Loucy (cell line): ENCODE data around the gene ASTN2.

Experiments
- H2AFZ ChIP-seq: fragments of 200-600 bp; sonication (generic); 2 replicates; pipeline ENCODE4 v1.6.0; 2016; ENCODE audit warnings: antibody characterized with exemption, mild to moderate bottlenecking, low read length, moderate library complexity
- H3F3A ChIP-seq: fragments of 200-600 bp; 2 replicates; pipeline ENCODE4 v1.6.0; 2016; ENCODE audit warnings: antibody characterized with exemption, low read depth, mild to moderate bottlenecking
- H3K27me3 ChIP-seq: fragments of 200-600 bp; sonication (generic); 2 replicates; pipeline ENCODE4 v1.6.1; 2014; ENCODE audit warnings: low read length, mild to moderate bottlenecking; ENCODE audit not compliant: insufficient read depth, poor library complexity, severe bottlenecking
- H3K36me3 ChIP-seq: fragments of 200-600 bp; sonication (generic); 2 replicates; pipeline ENCODE4 v1.6.1; 2016; ENCODE audit warnings: low read length; ENCODE audit not compliant: insufficient read depth
- H3K4me1 ChIP-seq: fragments of 200-600 bp; sonication (generic); 2 replicates; pipeline ENCODE4 v1.5.1; 2014; ENCODE audit warnings: low read length, mild to moderate bottlenecking; ENCODE audit not compliant: insufficient read depth, poor library complexity, severe bottlenecking
- H3K4me2 ChIP-seq: fragments of 200-600 bp; sonication (generic); 2 replicates; pipeline ENCODE4 v1.6.0; 2014; ENCODE audit warnings: antibody characterized with exemption, low read length, low read depth, mild to moderate bottlenecking; ENCODE audit not compliant: poor library complexity, severe bottlenecking
- H3K4me3 ChIP-seq: fragments of 200-600 bp; sonication (generic); 2 replicates; pipeline ENCODE4 v1.5.1; 2014; ENCODE audit warnings: low read length, mild to moderate bottlenecking, mixed read lengths; ENCODE audit not compliant: poor library complexity, severe bottlenecking
- H3K79me2 ChIP-seq: fragments of 200-600 bp; sonication (generic); 2 replicates; pipeline ENCODE4 v1.6.1; 2014; ENCODE audit warnings: low read length; ENCODE audit not compliant: insufficient read depth
- H3K9ac ChIP-seq: fragments of 200-600 bp; sonication (generic); 2 replicates; pipeline ENCODE4 v1.6.0; 2014; ENCODE audit warnings: mild to moderate bottlenecking, low read depth, low read length, moderate library complexity; ENCODE audit not compliant: poor library complexity, severe bottlenecking
- H3K9me2 ChIP-seq: fragments of 200-600 bp; sonication (generic); replicated peaks from 2 replicates; pipeline ENCODE4 v1.6.1; 2016; ENCODE audit warnings: low read depth, low read length, mixed read lengths
- H3K9me3 ChIP-seq: fragments of 200-600 bp; sonication (generic); 2 replicates; pipeline ENCODE4 v1.6.1; 2014; ENCODE audit warnings: mild to moderate bottlenecking, antibody characterized with exemption, low read length, low read depth; ENCODE audit not compliant: insufficient read depth
- H4K20me1 ChIP-seq: fragments of 200-600 bp; sonication (generic); 2 replicates; pipeline ENCODE4 v1.6.0; 2014; ENCODE audit warnings: antibody characterized with exemption, low read length, mild to moderate bottlenecking; ENCODE audit not compliant: insufficient read depth, poor library complexity, severe bottlenecking
- EZH2phosphoT487 ChIP-seq: fragments of 200-600 bp; IDR thresholded peaks from 2 replicates; pipeline ENCODE4 v1.6.1; 2018; ENCODE audit warnings: antibody characterized with exemption, mild to moderate bottlenecking, moderate library complexity, borderline replicate concordance
- TF ChIP-seq, protein P1 (sequence below): fragments of 200-600 bp; sonication (generic); conservative IDR thresholded peaks from 2 replicates; pipeline ENCODE4 v1.5.1; 2014; ENCODE audit warnings: mild to moderate bottlenecking, antibody characterized with exemption, low read length

The ASTN2 gene

DNA sequence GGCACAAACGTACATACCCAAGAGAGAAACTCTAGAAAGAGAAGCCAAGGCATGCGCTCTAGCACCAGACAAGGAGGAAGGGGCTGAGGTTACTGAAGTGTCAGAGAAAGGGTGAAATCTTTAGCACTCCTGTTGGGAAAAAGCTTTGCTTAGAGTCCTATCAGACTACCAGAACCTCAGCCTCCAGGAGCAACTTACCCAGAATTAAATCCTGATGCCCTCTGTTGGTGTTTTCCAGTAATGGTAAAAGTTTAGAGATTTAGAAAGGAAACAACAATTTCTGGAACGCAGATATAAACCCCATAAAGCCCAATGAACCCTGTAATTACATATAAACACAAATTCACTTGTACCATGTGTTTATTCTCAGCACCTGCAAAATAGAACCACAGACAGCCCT lies 33.2 kb upstream of the ASTN2 start:
- Histone ChIP-seq H3F3A (no peaks in the 10 kb centered on the region), H3K36me3 (no peaks in the 10 kb centered on the region), H3K4me3 (no peak overlapping the region), H3K79me2 (no peaks in the 10 kb centered on the region), H4K20me1 (no peaks in the 10 kb centered on the region), H3K27me3 (no peaks in the 10 kb centered on the region), H2AFZ (no peak overlapping the region), H3K4me2 (no peak overlapping the region), H3K9me3 (no peaks in the 10 kb centered on the region), H3K9me2 (no peaks in the 10 kb centered on the region), H3K9ac (no peak overlapping the region), H3K4me1 (no peaks in the 10 kb centered on the region)
- TF ChIP-seq, protein P1, sequence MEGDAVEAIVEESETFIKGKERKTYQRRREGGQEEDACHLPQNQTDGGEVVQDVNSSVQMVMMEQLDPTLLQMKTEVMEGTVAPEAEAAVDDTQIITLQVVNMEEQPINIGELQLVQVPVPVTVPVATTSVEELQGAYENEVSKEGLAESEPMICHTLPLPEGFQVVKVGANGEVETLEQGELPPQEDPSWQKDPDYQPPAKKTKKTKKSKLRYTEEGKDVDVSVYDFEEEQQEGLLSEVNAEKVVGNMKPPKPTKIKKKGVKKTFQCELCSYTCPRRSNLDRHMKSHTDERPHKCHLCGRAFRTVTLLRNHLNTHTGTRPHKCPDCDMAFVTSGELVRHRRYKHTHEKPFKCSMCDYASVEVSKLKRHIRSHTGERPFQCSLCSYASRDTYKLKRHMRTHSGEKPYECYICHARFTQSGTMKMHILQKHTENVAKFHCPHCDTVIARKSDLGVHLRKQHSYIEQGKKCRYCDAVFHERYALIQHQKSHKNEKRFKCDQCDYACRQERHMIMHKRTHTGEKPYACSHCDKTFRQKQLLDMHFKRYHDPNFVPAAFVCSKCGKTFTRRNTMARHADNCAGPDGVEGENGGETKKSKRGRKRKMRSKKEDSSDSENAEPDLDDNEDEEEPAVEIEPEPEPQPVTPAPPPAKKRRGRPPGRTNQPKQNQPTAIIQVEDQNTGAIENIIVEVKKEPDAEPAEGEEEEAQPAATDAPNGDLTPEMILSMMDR = no peak
- no peak for TF ChIP-seq EZH2phosphoT487

DNA sequence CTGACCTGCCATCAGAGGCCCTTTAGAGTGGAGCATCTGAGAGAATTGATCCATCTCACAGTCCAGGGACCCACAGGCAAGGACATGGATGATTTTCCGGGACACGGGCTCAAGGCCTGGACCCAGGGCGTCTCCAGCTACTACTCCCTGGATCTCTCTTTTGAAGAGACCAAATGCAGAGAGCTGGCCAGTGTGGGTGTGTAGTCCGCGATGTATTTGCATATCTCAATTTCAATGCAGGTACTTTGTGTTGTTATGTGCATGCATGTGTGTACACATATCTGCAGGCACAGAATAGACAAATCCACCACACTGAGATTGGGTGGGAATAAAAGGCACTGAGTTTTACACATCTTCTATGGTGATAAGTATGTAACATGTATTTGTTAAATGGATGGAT lies 30.8 kb upstream of the ASTN2 start:
- H3K4me2 ChIP-seq = no peak overlapping the region
- H3K79me2 ChIP-seq = no peaks in the 10 kb centered on the region
- H3K9me2 ChIP-seq = no peaks in the 10 kb centered on the region
- no peak overlapping the region for H3K9ac ChIP-seq
- TF ChIP-seq, protein P1 = no peak
- TF ChIP-seq EZH2phosphoT487 = no peak
- H3K4me3 ChIP-seq = no peak overlapping the region
- H3K9me3 ChIP-seq = no peaks in the 10 kb centered on the region
- H4K20me1 ChIP-seq = no peaks in the 10 kb centered on the region
- H3K27me3 ChIP-seq = no peaks in the 10 kb centered on the region
- H3K4me1 ChIP-seq = no peaks in the 10 kb centered on the region
- no peaks in the 10 kb centered on the region for H3F3A ChIP-seq
- H3K36me3 ChIP-seq = no peaks in the 10 kb centered on the region
- no peak overlapping the region for H2AFZ ChIP-seq

DNA sequence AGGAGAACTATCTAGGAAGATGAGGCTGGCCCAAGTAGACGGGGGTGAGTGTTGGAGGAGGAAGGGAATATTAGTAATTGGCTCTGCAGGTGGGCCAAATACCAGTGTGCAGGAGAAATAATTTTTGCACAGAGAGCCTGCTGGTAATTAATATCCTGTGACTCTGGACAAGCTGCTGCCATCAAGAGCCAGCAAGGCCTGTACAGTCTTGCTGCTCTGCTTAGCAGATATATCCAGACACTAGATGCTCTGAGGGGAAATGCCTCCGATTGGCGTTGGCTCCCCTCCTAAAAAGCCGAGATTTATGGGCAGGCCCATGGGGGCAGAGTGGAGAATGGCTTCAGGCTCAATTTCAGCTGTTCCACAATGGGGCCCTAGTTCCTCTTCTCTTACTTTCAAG lies 29.6 kb upstream of the ASTN2 start:
- Histone ChIP-seq H3K9me2 (no peaks in the 10 kb centered on the region), H3K4me2 (no peak overlapping the region), H2AFZ (no peak overlapping the region), H3K9ac (no peak overlapping the region), H3F3A (no peaks in the 10 kb centered on the region), H3K9me3 (no peaks in the 10 kb centered on the region), H3K79me2 (no peaks in the 10 kb centered on the region), H3K27me3 (no peaks in the 10 kb centered on the region), H3K4me1 (no peaks in the 10 kb centered on the region), H3K4me3 (no peak overlapping the region), H3K36me3 (no peaks in the 10 kb centered on the region), H4K20me1 (no peaks in the 10 kb centered on the region)
- TF ChIP-seq, protein P1 = no peak
- no peak for TF ChIP-seq EZH2phosphoT487
